Calu3 (cell line): Measurements from ENCODE around the gene PLD3. TPM values are rescaled to one million over a fixed set of nuclear protein-coding genes. Genes with fewer than 3 reads are reported as not detected.

Source experiments
- BruUV-seq: library from RNA; stranded (reverse); fragments of 400-500 nt; replicated peaks from 2 replicates; lab custom pipeline; 2021; lab: Mats Ljungman, UMichigan
- CTCF ChIA-PET: fragments of 300-600 bp; sonication (Branson Sonifier 250); formaldehyde crosslinking; loops from one replicate; lab custom pipeline; 2022; ENCODE audit warnings: antibody characterized with exemption; lab: Charles Lee
- DNase-seq: peaks from one replicate; pipeline ENCODE4 v3.0.0; 2022
- H3K27ac Mint-ChIP-seq: one replicate; pipeline ENCODE4 v1.8.0; 2022; ENCODE audit warnings: mixed read lengths; ENCODE audit not compliant: unreplicated experiment
- H3K27me3 Mint-ChIP-seq: one replicate; pipeline ENCODE4 v1.8.0; 2022; ENCODE audit warnings: mixed read lengths; ENCODE audit not compliant: unreplicated experiment
- H3K36me3 Mint-ChIP-seq: one replicate; pipeline ENCODE4 v1.8.0; 2022; ENCODE audit warnings: mild to moderate bottlenecking, moderate library complexity, mixed read lengths; ENCODE audit not compliant: insufficient read depth, unreplicated experiment
- H3K4me1 Mint-ChIP-seq: one replicate; pipeline ENCODE4 v1.8.0; 2022; ENCODE audit warnings: mild to moderate bottlenecking, low read depth, mixed read lengths; ENCODE audit not compliant: unreplicated experiment
- H3K4me3 Mint-ChIP-seq: one replicate; pipeline ENCODE4 v1.8.0; 2022; ENCODE audit warnings: mild to moderate bottlenecking, low read depth, moderate library complexity, mixed read lengths; ENCODE audit not compliant: unreplicated experiment
- H3K9me3 Mint-ChIP-seq: one replicate; pipeline ENCODE4 v1.8.0; 2022; ENCODE audit warnings: low read depth, mixed read lengths; ENCODE audit not compliant: unreplicated experiment
- CTCF ChIP-seq: fragments of 200-600 bp; IDR thresholded peaks from one replicate; pipeline ENCODE4 v1.8.0; 2022; ENCODE audit warnings: antibody characterized with exemption; ENCODE audit not compliant: unreplicated experiment
- intact Hi-C: fragments of 100-400 bp; cut with micrococcal nuclease; formaldehyde crosslinking; loops from one replicate; pipeline ENCODE4 v1.10.0; 2022; ENCODE audit not compliant: unreplicated experiment
- total RNA-seq: library from RNA; stranded (reverse); gene quantifications from 2 replicates; pipeline ENCODE4 v1.2.3, GENCODE V29; 2022

PLD3 gene
- total RNA-seq, 1 experiment from 2014 or later = 184 TPM

DNA sequence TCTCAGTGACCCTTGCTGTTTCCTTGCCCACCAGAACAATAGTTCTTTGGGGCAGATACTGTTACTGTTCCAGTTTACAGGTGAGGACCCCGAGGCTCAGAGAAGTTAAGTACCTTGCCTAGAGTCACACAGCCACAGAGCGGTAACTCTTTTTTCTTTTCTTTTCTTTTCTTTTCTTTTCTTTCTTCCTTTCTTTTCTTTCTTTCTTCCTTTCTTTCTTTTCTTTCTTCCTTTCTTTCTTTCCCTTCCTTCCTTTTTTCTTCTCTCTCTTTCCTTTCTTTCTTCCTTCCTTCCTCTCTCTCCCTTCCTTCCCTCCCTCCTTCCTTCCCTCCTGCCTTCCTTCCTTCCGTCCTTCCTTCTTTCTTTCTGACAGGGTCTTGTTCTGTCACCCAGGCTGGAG is 69.5 kb downstream of the PLD3 start:
- BruUV-seq = no TSS peak
- no peak for DNase-seq
- Mint-ChIP-seq H3K27ac (no peak overlapping the region), H3K4me1 (peaks cover 44% of the 10 kb centered on the region), H3K27me3 (no peaks in the 10 kb centered on the region), H3K4me3 (no peak overlapping the region), H3K36me3 (peaks cover 31% of the 10 kb centered on the region), H3K9me3 (no peaks in the 10 kb centered on the region)
- intact Hi-C loops = no loop called here
- CTCF ChIA-PET = no interaction called here
- TF ChIP-seq CTCF = no peak

DNA sequence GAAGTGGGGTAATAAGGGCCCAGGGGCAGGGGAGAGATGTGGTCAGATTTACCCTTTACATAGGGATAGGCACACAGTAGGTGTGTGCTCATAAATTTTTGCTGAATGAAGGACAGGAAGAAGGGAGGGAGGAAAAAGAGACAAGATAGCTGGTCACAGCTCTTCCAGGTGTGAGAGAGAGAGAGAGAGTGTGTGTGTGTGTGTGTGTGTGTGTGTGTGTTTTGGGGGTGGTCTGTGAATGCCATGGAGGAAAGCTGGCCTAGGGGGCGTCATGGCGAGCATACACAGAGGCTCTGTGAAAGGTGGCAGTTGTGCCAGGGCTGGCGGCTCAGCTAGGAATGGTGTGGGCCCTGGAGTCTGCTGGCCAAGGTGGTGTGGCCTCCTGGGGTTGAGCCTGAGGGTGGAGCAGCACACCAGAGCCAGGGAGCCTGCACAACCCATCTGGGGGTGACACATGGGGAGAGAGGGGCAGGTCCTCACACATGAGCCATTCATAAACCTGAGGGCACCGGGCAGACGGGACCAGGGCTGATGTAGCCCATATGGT is 70.6 kb downstream of the PLD3 start:
- no peak overlapping the region for H3K4me3 Mint-ChIP-seq
- intact Hi-C loops = no loop called here

GRCh38 chr19:40419780-40420179 is 71.3 kb downstream of the PLD3 start:
- Mint-ChIP-seq H3K9me3 (no peaks in the 10 kb centered on the region), H3K27ac (peak overlapping the region; percentile 36), H3K4me1 (peaks cover 52% of the 10 kb centered on the region), H3K4me3 (no peak overlapping the region), H3K36me3 (peaks cover 37% of the 10 kb centered on the region), H3K27me3 (no peaks in the 10 kb centered on the region)
- no peak for TF ChIP-seq CTCF
- DNase-seq = no peak
- BruUV-seq = no TSS peak
- CTCF ChIA-PET = interaction anchor here (0.6 to 2.1 kb wide), 6 partner anchors 8 to 453 kb away, joined by 3 to 29 read pairs (median 9); partner anchors contain the start of genes BLVRB and SPTBN4
- intact Hi-C loops = no loop called here

More for the DNA sequence above, 70.6 kb downstream of the PLD3 start:
- H3K9me3 Mint-ChIP-seq = no peaks in the 10 kb centered on the region
- TF ChIP-seq CTCF = no peak
- peaks cover 31% of the 10 kb centered on the region for H3K36me3 Mint-ChIP-seq
- H3K4me1 Mint-ChIP-seq = peaks cover 45% of the 10 kb centered on the region
- peak overlapping the region; percentile 1 for H3K27ac Mint-ChIP-seq
- no TSS peak for BruUV-seq
- CTCF ChIA-PET = interaction anchor here (0.7 kb wide), 1 partner anchor 45 kb away, joined by 3 read pairs; no protein-coding TSS in a partner anchor
- no peaks in the 10 kb centered on the region for H3K27me3 Mint-ChIP-seq
- DNase-seq = no peak

- DNase-seq = no peak
- TF ChIP-seq CTCF = no peak
- peaks cover 43% of the 10 kb centered on the region for H3K36me3 Mint-ChIP-seq
- H3K27ac Mint-ChIP-seq = peak overlapping the region; percentile 86
- intact Hi-C loops = no loop called here
- H3K4me1 Mint-ChIP-seq = peaks cover 52% of the 10 kb centered on the region
- no TSS peak for BruUV-seq
- no peaks in the 10 kb centered on the region for H3K9me3 Mint-ChIP-seq
- CTCF ChIA-PET = interaction anchor here (0.6 to 2.1 kb wide), 18 partner anchors 8 to 476 kb away, joined by 3 to 29 read pairs (median 4); partner anchors contain the start of genes BLVRB, C19orf47, PLD3 and SERTAD3
- H3K27me3 Mint-ChIP-seq = no peaks in the 10 kb centered on the region
- peak overlapping the region; percentile 77 for H3K4me3 Mint-ChIP-seq
These were observed 71.9 kb downstream of the PLD3 start for GRCh38 chr19:40420451-40420765.
